DND-41 (cell line): Measurements from ENCODE around the gene YTHDF1.

Experiments
- ATAC-seq: fragments of 200-7000 bp; cut with Tn5 transposase; 3 replicates; pipeline ENCODE4 v1.9.1; 2021; ENCODE audit warnings: low read depth; ENCODE audit not compliant: insufficient read depth
- DNase-seq: peaks from one replicate; pipeline ENCODE4 v3.0.0-alpha.2; 2020
- H2AFZ ChIP-seq: 2 replicates; pipeline ENCODE4 v1.6.0; 2012; ENCODE audit warnings: low read depth, low read length
- H3K27ac ChIP-seq: 2 replicates; pipeline ENCODE4 v1.5.1; 2012; ENCODE audit warnings: low read length, inconsistent platforms
- H3K27me3 ChIP-seq: fragments of 200-600 bp; sonication (generic); 2 replicates; pipeline ENCODE4 v1.6.0; 2012; ENCODE audit warnings: low read length, mild to moderate bottlenecking, inconsistent platforms; ENCODE audit not compliant: insufficient read depth, poor library complexity
- H3K36me3 ChIP-seq: 2 replicates; pipeline ENCODE4 v1.5.1; 2012; ENCODE audit warnings: low read length, inconsistent platforms; ENCODE audit not compliant: insufficient read depth
- H3K4me1 ChIP-seq: 2 replicates; pipeline ENCODE4 v1.5.1; 2012; ENCODE audit warnings: mild to moderate bottlenecking, low read length; ENCODE audit not compliant: insufficient read depth
- H3K4me2 ChIP-seq: 2 replicates; pipeline ENCODE4 v1.6.0; 2012; ENCODE audit warnings: mild to moderate bottlenecking, moderate library complexity, low read length, inconsistent platforms; ENCODE audit not compliant: insufficient read depth
- H3K4me3 ChIP-seq, 2 experiments: fragments of 200-600 bp in 1 of 2; shearing (Covaris generic) in 1 of 2; 2 replicates each; pipeline ENCODE4 v1.5.1; 2012 to 2016; ENCODE audit warnings: inconsistent platforms in 2 of 2, low read length in 2 of 2, mild to moderate bottlenecking in 2 of 2, low read depth in 1 of 2, moderate library complexity in 1 of 2
- H3K79me2 ChIP-seq: 2 replicates; pipeline ENCODE4 v1.6.0; 2012; ENCODE audit warnings: low read length, inconsistent platforms; ENCODE audit not compliant: insufficient read depth
- H3K9ac ChIP-seq: 2 replicates; pipeline ENCODE4 v1.6.0; 2012; ENCODE audit warnings: low read depth, mild to moderate bottlenecking, inconsistent platforms, low read length, moderate library complexity
- H3K9me3 ChIP-seq: 2 replicates; pipeline ENCODE4 v1.5.1; 2012; ENCODE audit warnings: low read length, moderate library complexity, mild to moderate bottlenecking, inconsistent platforms; ENCODE audit not compliant: insufficient read depth, severe bottlenecking
- H4K20me1 ChIP-seq: 2 replicates; pipeline ENCODE4 v1.6.0; 2012; ENCODE audit warnings: low read length; ENCODE audit not compliant: insufficient read depth
- EZH2 ChIP-seq: IDR thresholded peaks from 3 replicates; pipeline ENCODE4 v1.6.1; 2012; ENCODE audit warnings: borderline replicate concordance, low read depth, mild to moderate bottlenecking, moderate library complexity, low read length, inconsistent platforms; ENCODE audit not compliant: severe bottlenecking
- TF ChIP-seq, protein P1 (sequence below): IDR thresholded peaks from 2 replicates; pipeline ENCODE4 v1.5.1; 2012; ENCODE audit warnings: borderline replicate concordance, low read length, moderate library complexity, mild to moderate bottlenecking; ENCODE audit not compliant: poor library complexity, severe bottlenecking; ENCODE audit errors: extremely low read depth

Gene YTHDF1

DNA sequence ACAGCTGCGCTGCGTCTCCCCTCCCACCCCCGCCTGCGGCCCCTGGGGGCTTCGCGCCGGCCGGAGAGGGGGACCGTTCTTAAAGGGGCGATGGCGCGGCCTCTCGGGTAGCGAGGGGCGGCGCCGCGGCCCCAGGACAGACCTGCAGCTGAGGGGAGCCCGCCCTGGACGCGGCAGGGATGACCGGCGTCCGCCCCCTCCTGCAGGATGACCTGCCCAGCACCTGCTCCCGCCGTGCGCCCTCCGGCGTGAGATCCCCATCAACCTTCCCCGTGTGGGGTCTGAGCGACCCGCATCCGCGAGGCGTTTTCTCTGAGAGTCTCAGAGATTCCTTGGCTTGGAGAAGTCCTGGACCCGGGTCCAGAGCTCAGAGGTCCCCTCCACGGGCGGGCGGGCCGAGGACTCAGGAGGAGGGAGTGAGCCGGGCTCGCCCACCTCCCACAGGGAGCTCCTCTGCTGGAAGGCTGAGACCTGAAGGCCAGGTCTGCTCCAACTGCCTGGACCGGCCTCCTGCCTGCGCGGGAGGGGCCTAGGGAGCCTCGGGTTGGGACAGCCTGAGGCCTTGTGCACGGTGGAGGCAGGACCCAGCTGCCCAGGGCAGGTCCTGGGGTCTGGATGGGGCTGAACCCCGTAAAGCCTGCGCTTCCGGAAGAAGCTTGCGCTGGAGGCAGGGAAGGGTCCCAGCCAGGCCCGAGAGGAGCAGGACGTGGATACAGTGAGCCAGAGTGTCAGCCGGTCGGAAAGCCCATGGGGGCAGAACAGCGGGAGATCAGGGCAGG is 38.9 kb upstream of the YTHDF1 start:
- DNase-seq = no peak
- TF ChIP-seq, protein P1, sequence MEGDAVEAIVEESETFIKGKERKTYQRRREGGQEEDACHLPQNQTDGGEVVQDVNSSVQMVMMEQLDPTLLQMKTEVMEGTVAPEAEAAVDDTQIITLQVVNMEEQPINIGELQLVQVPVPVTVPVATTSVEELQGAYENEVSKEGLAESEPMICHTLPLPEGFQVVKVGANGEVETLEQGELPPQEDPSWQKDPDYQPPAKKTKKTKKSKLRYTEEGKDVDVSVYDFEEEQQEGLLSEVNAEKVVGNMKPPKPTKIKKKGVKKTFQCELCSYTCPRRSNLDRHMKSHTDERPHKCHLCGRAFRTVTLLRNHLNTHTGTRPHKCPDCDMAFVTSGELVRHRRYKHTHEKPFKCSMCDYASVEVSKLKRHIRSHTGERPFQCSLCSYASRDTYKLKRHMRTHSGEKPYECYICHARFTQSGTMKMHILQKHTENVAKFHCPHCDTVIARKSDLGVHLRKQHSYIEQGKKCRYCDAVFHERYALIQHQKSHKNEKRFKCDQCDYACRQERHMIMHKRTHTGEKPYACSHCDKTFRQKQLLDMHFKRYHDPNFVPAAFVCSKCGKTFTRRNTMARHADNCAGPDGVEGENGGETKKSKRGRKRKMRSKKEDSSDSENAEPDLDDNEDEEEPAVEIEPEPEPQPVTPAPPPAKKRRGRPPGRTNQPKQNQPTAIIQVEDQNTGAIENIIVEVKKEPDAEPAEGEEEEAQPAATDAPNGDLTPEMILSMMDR = no peak
- TF ChIP-seq EZH2 = no peak
- Histone ChIP-seq H3K4me3 (no peak overlapping the region), H3K9ac (no peak overlapping the region), H3K27ac (no peak overlapping the region), H3K36me3 (no peaks in the 10 kb centered on the region), H4K20me1 (peaks cover 5% of the 10 kb centered on the region), H3K4me2 (no peak overlapping the region), H3K9me3 (no peaks in the 10 kb centered on the region), H3K4me1 (no peaks in the 10 kb centered on the region), H2AFZ (no peak overlapping the region), H3K79me2 (no peaks in the 10 kb centered on the region), H3K27me3 (no peaks in the 10 kb centered on the region)
- ATAC-seq = no peak

GRCh38 chr20:63254232-63254605 is 38.3 kb upstream of the YTHDF1 start, which contains the start of gene NKAIN4:
TSS of gene NKAIN4 (minus strand) at chr20:63254463. CDS start at chr20:63254450, 13 bp downstream.
- Histone ChIP-seq H3K9me3 (no peaks in the 10 kb centered on the region), H3K27ac (no peak within 1 kb of the TSS), H3K36me3 (no peaks in the 10 kb centered on the region), H2AFZ (no peak within 1 kb of the TSS), H3K4me3 (no peak within 1 kb of the TSS), H3K79me2 (no peaks in the 10 kb centered on the region), H3K4me2 (no peak within 1 kb of the TSS), H4K20me1 (peaks cover 5% of the 10 kb centered on the region), H3K4me1 (no peaks in the 10 kb centered on the region), H3K27me3 (no peaks in the 10 kb centered on the region), H3K9ac (no peak within 1 kb of the TSS)
- no peak for TF ChIP-seq EZH2
- TF ChIP-seq, protein P1 = no peak
- ATAC-seq (no peak), DNase-seq (no peak)

GRCh38 chr20:63253438-63254231 is 37.7 kb upstream of the YTHDF1 start:
- H3K4me3 ChIP-seq = no peak overlapping the region
- H3K27me3 ChIP-seq = no peaks in the 10 kb centered on the region
- TF ChIP-seq EZH2 = no peak
- TF ChIP-seq, protein P1 = no peak
- H3K9me3 ChIP-seq = no peaks in the 10 kb centered on the region
- no peak overlapping the region for H3K9ac ChIP-seq
- peaks cover 5% of the 10 kb centered on the region for H4K20me1 ChIP-seq
- H2AFZ ChIP-seq = no peak overlapping the region
- no peak for DNase-seq
- no peak overlapping the region for H3K27ac ChIP-seq
- H3K79me2 ChIP-seq = no peaks in the 10 kb centered on the region
- H3K36me3 ChIP-seq = no peaks in the 10 kb centered on the region
- H3K4me1 ChIP-seq = no peaks in the 10 kb centered on the region
- ATAC-seq = no peak
- no peak overlapping the region for H3K4me2 ChIP-seq
